Calu3 (cell line): ENCODE data around the gene PUS3. TPM values are rescaled to one million over a fixed set of nuclear protein-coding genes. Genes with fewer than 3 reads are reported as not detected.

Experiments used
- BruUV-seq: library from RNA; stranded (reverse); fragments of 400-500 nt; replicated peaks from 2 replicates; lab custom pipeline; 2021; lab: Mats Ljungman, UMichigan
- CTCF ChIA-PET: fragments of 300-600 bp; sonication (Branson Sonifier 250); formaldehyde crosslinking; loops from one replicate; lab custom pipeline; 2022; ENCODE audit warnings: antibody characterized with exemption; lab: Charles Lee
- DNase-seq: peaks from one replicate; pipeline ENCODE4 v3.0.0; 2022
- H3K27ac Mint-ChIP-seq: one replicate; pipeline ENCODE4 v1.8.0; 2022; ENCODE audit warnings: mixed read lengths; ENCODE audit not compliant: unreplicated experiment
- H3K27me3 Mint-ChIP-seq: one replicate; pipeline ENCODE4 v1.8.0; 2022; ENCODE audit warnings: mixed read lengths; ENCODE audit not compliant: unreplicated experiment
- H3K36me3 Mint-ChIP-seq: one replicate; pipeline ENCODE4 v1.8.0; 2022; ENCODE audit warnings: mild to moderate bottlenecking, moderate library complexity, mixed read lengths; ENCODE audit not compliant: insufficient read depth, unreplicated experiment
- H3K4me1 Mint-ChIP-seq: one replicate; pipeline ENCODE4 v1.8.0; 2022; ENCODE audit warnings: mild to moderate bottlenecking, low read depth, mixed read lengths; ENCODE audit not compliant: unreplicated experiment
- H3K4me3 Mint-ChIP-seq: one replicate; pipeline ENCODE4 v1.8.0; 2022; ENCODE audit warnings: mild to moderate bottlenecking, low read depth, moderate library complexity, mixed read lengths; ENCODE audit not compliant: unreplicated experiment
- H3K9me3 Mint-ChIP-seq: one replicate; pipeline ENCODE4 v1.8.0; 2022; ENCODE audit warnings: low read depth, mixed read lengths; ENCODE audit not compliant: unreplicated experiment
- intact Hi-C: fragments of 100-400 bp; cut with micrococcal nuclease; formaldehyde crosslinking; loops from one replicate; pipeline ENCODE4 v1.10.0; 2022; ENCODE audit not compliant: unreplicated experiment
- total RNA-seq: library from RNA; stranded (reverse); gene quantifications from 2 replicates; pipeline ENCODE4 v1.2.3, GENCODE V29; 2022
- TF ChIP-seq, protein P1 (sequence below): fragments of 200-600 bp; IDR thresholded peaks from one replicate; pipeline ENCODE4 v1.8.0; 2022; ENCODE audit warnings: antibody characterized with exemption; ENCODE audit not compliant: unreplicated experiment

Gene PUS3
- total RNA-seq, 1 experiment from 2014 or later: 10.4 TPM

DNA sequence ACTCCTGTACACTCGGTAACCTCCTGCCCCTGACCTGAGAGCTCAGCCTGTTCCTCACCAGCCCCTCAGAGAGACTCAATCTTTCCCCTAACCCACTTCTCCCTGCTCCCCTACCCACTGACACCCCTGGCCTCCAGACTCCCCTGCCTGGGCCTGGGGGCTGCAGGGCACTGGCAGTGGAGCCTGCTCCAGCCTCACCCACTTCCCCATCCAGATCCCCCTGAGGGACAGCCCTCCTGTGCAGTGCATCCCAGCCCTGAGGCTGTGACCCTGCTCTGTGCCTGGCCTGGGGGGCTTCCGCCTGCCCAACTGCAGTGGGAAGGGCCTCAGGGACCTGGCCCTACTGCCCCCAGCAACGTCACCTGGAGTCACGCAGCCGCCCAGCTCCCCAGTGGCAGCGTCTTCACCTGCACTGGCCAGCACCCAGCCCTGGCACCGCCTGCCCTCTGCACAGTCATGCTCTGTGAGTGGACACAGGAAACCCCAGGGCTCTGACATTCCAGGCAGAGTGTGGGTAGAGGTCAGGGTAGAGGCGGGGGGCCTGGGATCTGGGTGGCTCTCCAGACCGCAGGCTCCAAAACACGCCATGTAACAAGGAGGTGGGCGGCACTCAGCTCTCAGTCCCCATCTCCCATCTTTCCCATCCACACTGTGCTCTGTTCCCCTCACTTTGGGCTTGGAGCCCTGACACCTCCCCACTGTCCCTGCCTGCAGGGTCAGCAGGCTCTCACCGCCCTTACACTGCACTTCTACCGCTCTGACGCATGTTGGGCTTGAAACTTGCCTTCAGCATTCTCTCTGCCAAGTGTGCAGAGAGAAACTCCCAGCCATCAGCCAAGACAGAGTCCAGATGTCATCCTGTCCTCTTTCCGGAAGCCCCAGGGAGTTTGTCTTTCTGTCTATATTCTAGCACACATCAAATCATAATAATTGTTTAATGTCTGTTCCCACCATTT lies 48.0 kb upstream of the PUS3 start:
- Mint-ChIP-seq H3K36me3 (no peaks in the 10 kb centered on the region), H3K4me3 (no peak overlapping the region), H3K9me3 (no peaks in the 10 kb centered on the region), H3K27ac (no peak overlapping the region), H3K4me1 (no peaks in the 10 kb centered on the region), H3K27me3 (no peaks in the 10 kb centered on the region)
- BruUV-seq: no TSS peak
- intact Hi-C loops: no loop called here
- TF ChIP-seq, protein P1, sequence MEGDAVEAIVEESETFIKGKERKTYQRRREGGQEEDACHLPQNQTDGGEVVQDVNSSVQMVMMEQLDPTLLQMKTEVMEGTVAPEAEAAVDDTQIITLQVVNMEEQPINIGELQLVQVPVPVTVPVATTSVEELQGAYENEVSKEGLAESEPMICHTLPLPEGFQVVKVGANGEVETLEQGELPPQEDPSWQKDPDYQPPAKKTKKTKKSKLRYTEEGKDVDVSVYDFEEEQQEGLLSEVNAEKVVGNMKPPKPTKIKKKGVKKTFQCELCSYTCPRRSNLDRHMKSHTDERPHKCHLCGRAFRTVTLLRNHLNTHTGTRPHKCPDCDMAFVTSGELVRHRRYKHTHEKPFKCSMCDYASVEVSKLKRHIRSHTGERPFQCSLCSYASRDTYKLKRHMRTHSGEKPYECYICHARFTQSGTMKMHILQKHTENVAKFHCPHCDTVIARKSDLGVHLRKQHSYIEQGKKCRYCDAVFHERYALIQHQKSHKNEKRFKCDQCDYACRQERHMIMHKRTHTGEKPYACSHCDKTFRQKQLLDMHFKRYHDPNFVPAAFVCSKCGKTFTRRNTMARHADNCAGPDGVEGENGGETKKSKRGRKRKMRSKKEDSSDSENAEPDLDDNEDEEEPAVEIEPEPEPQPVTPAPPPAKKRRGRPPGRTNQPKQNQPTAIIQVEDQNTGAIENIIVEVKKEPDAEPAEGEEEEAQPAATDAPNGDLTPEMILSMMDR: no peak
- DNase-seq: no peak
- CTCF ChIA-PET: no interaction called here

DNA sequence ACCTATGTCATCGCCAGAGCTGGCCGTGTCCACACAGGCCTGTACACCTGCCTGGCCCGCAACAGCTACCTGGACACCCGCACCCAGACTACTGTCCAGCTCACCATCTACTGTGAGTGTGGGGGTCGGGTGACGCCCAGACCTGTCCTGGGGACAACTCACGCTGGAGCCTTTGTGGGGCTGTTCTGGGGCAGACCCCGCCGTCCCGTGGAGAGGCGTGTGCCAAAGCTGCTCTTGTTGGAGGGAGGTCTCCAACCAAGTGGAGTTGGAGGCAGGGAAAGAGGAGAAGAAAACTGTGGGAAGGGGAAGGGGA lies 47.1 kb upstream of the PUS3 start:
- DNase-seq: no peak
- H3K9me3 Mint-ChIP-seq: no peaks in the 10 kb centered on the region
- no peaks in the 10 kb centered on the region for H3K36me3 Mint-ChIP-seq
- no peak overlapping the region for H3K4me3 Mint-ChIP-seq
- H3K27me3 Mint-ChIP-seq: no peaks in the 10 kb centered on the region
- no peak overlapping the region for H3K27ac Mint-ChIP-seq
- no TSS peak for BruUV-seq
- intact Hi-C loops: no loop called here
- CTCF ChIA-PET: no interaction called here
- TF ChIP-seq, protein P1: no peak
- H3K4me1 Mint-ChIP-seq: no peaks in the 10 kb centered on the region

DNA sequence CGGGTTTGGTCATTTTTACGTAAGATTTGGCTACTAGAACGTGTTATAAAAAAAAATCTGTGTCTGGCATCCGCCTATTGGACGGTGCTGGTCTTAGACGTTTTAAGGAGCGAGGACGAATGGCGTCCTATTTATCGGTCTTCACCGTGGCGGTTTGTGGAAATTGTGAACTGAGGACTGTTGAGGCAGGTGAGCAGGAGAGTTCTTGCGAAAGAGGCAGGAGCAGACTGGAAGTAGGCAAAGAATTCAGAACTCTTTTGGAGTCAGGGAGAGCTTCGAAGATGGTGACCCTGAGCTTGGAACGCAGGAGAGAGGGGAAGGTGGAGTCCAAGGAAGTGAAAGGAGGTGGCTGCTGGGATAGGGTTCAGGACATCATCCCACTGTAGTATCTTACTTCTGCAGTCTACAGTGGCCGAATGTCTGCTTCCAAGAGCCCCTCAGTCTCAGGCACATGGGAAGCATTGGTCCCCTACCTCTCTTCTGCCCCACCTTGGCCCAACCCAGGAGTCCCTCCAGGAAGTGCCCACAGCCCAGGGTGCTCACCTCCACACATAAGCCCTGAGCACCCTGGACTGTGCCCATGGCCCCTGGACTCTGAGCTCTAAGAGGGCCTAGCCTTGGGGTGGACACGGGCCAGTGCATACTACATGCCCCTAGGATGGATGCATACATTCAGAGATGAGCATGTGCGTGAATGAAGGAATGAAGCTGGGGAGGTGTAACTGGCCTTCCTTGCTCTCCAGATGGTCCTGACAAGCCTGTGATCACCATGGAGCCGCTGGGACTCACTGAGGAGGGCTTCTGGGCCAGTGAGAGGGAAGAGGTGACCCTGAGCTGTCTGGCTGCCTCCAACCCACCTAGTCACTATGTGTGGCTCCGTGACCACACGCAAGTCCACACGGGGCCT lies 46.5 kb upstream of the PUS3 start:
- DNase-seq: no peak
- BruUV-seq: no TSS peak
- CTCF ChIA-PET: no interaction called here
- H3K4me1 Mint-ChIP-seq: no peaks in the 10 kb centered on the region
- H3K9me3 Mint-ChIP-seq: no peaks in the 10 kb centered on the region
- no peak overlapping the region for H3K27ac Mint-ChIP-seq
- no peak overlapping the region for H3K4me3 Mint-ChIP-seq
- no peaks in the 10 kb centered on the region for H3K36me3 Mint-ChIP-seq
- peaks cover 3% of the 10 kb centered on the region for H3K27me3 Mint-ChIP-seq
- intact Hi-C loops: no loop called here
- TF ChIP-seq, protein P1: no peak

DNA sequence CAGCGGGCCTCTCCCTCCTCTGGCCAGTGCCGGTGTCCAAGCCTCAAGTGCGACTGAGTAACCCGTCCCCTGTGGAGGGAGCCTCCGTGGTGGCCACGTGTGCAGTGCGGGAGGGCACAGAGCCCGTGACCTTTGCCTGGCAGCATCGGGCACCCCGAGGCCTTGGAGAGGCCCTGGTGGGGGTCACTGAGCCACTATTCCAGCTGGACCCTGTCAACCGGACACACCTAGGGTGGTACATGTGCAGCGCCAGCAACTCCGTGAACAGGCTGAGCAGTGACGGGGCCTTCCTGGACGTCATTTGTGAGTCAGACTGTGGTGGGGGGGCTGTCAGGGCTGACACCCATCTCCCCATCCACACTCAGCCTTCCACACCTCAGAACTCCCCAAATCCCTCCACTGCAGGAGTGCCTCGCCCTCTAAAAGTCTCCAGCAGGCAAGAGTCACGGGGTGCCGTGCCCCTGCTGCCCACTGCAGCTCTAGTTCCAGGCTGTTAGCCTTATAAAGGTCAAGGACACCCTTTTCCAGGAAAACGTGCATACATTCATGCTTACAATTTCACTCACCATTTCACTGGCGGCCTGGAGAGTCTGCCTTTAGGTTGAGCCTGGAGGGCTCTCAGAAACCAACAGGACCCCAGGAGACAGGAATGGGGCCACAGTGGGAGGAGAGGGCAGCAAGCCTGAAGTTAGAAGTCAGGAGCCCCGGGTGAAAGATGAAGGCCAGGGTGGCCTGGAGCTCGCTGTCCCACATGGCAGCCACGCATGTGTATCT lies 45.5 kb upstream of the PUS3 start:
- no peak for DNase-seq
- H3K27me3 Mint-ChIP-seq: peaks cover 12% of the 10 kb centered on the region
- no peak overlapping the region for H3K4me3 Mint-ChIP-seq
- TF ChIP-seq, protein P1: no peak
- intact Hi-C loops: no loop called here
- H3K4me1 Mint-ChIP-seq: no peaks in the 10 kb centered on the region
- CTCF ChIA-PET: no interaction called here
- no peaks in the 10 kb centered on the region for H3K9me3 Mint-ChIP-seq
- BruUV-seq: no TSS peak
- no peaks in the 10 kb centered on the region for H3K36me3 Mint-ChIP-seq
- H3K27ac Mint-ChIP-seq: no peak overlapping the region
